ENCODE data around the gene ZNF525.

DNA sequence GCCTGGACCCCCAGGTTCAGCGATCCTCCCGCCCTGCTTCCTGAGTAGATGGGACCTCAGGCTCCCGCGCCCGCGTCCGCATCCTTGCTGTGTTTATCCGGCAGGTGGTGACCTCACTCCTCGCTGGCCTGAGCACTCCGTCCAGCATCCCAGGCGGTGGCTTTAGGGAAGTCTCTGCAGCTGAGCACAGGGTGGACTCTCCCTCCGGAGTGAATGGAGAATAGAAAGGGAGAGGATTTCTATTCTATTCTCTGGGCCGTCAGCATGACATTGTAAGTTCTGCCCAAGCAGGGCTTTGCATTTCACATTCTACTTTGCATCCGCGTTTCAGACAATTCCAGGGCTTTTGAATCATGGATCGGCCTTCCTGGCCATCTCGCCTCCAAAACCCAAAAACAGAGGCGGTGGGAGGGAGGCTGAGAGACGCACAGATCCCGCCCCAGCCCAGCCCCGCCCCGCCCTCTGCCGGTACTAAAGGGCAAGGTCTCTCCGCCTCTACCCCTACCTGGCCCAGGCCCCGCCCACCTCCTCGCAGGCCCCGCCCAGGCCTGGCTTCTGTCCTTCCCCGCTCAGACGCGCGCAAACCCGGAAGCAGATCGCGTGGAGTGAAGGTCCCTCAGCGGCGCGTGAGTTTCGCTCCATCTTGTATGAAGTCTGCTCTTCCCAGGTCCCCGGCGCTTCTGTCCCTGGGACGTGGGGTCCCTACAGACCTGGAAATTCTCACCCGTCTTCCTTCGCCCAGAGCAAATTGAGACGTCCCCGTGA lies at the start of gene ZNF525:
- TF ChIP-seq, protein P1, sequence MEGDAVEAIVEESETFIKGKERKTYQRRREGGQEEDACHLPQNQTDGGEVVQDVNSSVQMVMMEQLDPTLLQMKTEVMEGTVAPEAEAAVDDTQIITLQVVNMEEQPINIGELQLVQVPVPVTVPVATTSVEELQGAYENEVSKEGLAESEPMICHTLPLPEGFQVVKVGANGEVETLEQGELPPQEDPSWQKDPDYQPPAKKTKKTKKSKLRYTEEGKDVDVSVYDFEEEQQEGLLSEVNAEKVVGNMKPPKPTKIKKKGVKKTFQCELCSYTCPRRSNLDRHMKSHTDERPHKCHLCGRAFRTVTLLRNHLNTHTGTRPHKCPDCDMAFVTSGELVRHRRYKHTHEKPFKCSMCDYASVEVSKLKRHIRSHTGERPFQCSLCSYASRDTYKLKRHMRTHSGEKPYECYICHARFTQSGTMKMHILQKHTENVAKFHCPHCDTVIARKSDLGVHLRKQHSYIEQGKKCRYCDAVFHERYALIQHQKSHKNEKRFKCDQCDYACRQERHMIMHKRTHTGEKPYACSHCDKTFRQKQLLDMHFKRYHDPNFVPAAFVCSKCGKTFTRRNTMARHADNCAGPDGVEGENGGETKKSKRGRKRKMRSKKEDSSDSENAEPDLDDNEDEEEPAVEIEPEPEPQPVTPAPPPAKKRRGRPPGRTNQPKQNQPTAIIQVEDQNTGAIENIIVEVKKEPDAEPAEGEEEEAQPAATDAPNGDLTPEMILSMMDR (IDR thresholded peaks at IDR 0.05): peak in 1 of 2 donors; percentile 26
- TF ChIP-seq EP300 (IDR thresholded peaks at IDR 0.05) (no peak), POLR2A (IDR thresholded peaks at IDR 0.05) (peak in 1 of 2 donors; percentile 38)
